ENCODE measurements around the gene UGT1A1. TPM values are rescaled to one million over a fixed set of nuclear protein-coding genes. Genes with fewer than 3 reads are reported as not detected.

Gene UGT1A1
- total and polyA plus RNA-seq, 9 of the 15 experiments (the other 6 are each of a cell fraction or from before 2014, with no cell fraction given), result not detected

DNA sequence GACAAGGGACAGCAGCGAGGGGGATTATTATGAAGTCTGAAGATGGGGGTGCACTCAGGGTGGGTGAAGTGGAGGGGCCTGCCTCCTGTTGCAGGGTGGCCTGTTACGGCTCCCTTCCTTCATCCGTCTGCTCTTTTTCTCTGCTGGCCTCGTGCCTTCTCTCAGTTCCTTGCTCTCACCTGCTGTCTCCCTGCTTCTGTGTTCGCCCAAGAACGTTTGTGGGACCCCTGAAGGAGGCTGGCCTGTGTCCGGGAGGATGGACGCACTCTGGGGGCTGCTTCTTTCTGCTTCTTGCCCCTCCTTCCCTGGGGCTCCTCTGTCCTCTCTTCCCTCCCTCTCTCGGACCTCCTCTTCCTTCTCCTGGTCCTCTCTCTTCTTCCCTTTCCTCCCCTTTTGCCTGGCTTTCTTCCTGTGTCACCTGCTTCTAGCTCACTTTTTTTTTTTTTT, 31.8 kb downstream of the UGT1A1 start:
- ATAC-seq, result no peak
- in situ Hi-C loops (cut with MboI), result no loop called here
- Histone ChIP-seq H3K27me3 (ENCODE audit: control insufficient read depth in 2 of 2, insufficient read depth in 2 of 2, low read length in 2 of 2) (peaks cover 0 to 44% of the 10 kb centered on the region in 2 experiments; a peak in 2 of 5 replicates), H3K4me1 (replicated peaks in 1 of 2; ENCODE audit: control insufficient read depth in 2 of 2, insufficient read depth in 2 of 2, low read length in 2 of 2) (no peaks in the 10 kb centered on the region; a peak in 1 of 5 replicates), H3K36me3 (ENCODE audit: control insufficient read depth, insufficient read depth, low read length) (no peaks in the 10 kb centered on the region), H3K79me2 (ENCODE audit: control insufficient read depth, insufficient read depth, low read length) (no peaks in the 10 kb centered on the region), H2AFZ (ENCODE audit: low read depth, low read length) (no peak overlapping the region), H3K27ac (ENCODE audit: extremely low read depth, low read depth, low read length) (no peak overlapping the region), H3K9ac (ENCODE audit: insufficient read depth in 1 of 2, low read depth in 2 of 2, low read length in 2 of 2) (no peak overlapping the region), H3K9me3 (replicated peaks; ENCODE audit: control insufficient read depth, insufficient read depth, low read depth, low read length) (no peaks in the 10 kb centered on the region), H3K4me2 (ENCODE audit: insufficient read depth, low read length) (no peak overlapping the region), H3K9me1 (ENCODE audit: control insufficient read depth, insufficient read depth, low read length) (no peaks in the 10 kb centered on the region), H4K20me1 (replicated peaks; ENCODE audit: control insufficient read depth, insufficient read depth, low read length) (no peaks in the 10 kb centered on the region), H3K4me3 (no peak overlapping the region)
- ChIA-PET CTCF (ENCODE audit: low intra/inter-chr PET ratio) (no interaction called here), POLR2A (interaction anchor here (1.1 kb wide), 1 partner anchor 29 kb away, joined by 4 read pairs; no protein-coding TSS in a partner anchor)
- FAIRE-seq, result no peak
- no peak for DNase-seq (ENCODE audit: extremely low read depth in 1 of 4, low spot score in 3 of 4)
- 0% methylated on average over 2 of the region's 9 CpGs for WGBS (ENCODE audit: insufficient coverage, low coverage, missing lambda C conversion rate)
- no peak for TF ChIP-seq ZNF445 (CRISPR knock-in tag; IDR thresholded peaks at IDR 0.05; ENCODE audit: low read depth)
- no peak for TF ChIP-seq NFE2 (IDR thresholded peaks at IDR 0.05; ENCODE audit: low read depth)
- no peak for TF ChIP-seq ARHGAP35 (IDR thresholded peaks at IDR 0.05; ENCODE audit: partially characterized antibody)
- TF ChIP-seq, protein P1, sequence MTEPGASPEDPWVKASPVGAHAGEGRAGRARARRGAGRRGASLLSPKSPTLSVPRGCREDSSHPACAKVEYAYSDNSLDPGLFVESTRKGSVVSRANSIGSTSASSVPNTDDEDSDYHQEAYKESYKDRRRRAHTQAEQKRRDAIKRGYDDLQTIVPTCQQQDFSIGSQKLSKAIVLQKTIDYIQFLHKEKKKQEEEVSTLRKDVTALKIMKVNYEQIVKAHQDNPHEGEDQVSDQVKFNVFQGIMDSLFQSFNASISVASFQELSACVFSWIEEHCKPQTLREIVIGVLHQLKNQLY (CRISPR knock-in tag; conservative IDR thresholded peaks at IDR 0.05), result no peak
- no peak for TF ChIP-seq SMARCB1 (IDR thresholded peaks at IDR 0.05; ENCODE audit: insufficient read length, low read depth)
- TF ChIP-seq, protein P2, sequence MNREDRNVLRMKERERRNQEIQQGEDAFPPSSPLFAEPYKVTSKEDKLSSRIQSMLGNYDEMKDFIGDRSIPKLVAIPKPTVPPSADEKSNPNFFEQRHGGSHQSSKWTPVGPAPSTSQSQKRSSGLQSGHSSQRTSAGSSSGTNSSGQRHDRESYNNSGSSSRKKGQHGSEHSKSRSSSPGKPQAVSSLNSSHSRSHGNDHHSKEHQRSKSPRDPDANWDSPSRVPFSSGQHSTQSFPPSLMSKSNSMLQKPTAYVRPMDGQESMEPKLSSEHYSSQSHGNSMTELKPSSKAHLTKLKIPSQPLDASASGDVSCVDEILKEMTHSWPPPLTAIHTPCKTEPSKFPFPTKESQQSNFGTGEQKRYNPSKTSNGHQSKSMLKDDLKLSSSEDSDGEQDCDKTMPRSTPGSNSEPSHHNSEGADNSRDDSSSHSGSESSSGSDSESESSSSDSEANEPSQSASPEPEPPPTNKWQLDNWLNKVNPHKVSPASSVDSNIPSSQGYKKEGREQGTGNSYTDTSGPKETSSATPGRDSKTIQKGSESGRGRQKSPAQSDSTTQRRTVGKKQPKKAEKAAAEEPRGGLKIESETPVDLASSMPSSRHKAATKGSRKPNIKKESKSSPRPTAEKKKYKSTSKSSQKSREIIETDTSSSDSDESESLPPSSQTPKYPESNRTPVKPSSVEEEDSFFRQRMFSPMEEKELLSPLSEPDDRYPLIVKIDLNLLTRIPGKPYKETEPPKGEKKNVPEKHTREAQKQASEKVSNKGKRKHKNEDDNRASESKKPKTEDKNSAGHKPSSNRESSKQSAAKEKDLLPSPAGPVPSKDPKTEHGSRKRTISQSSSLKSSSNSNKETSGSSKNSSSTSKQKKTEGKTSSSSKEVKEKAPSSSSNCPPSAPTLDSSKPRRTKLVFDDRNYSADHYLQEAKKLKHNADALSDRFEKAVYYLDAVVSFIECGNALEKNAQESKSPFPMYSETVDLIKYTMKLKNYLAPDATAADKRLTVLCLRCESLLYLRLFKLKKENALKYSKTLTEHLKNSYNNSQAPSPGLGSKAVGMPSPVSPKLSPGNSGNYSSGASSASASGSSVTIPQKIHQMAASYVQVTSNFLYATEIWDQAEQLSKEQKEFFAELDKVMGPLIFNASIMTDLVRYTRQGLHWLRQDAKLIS (CRISPR knock-in tag; IDR thresholded peaks at IDR 0.05), result no peak
- TF ChIP-seq, protein P3, sequence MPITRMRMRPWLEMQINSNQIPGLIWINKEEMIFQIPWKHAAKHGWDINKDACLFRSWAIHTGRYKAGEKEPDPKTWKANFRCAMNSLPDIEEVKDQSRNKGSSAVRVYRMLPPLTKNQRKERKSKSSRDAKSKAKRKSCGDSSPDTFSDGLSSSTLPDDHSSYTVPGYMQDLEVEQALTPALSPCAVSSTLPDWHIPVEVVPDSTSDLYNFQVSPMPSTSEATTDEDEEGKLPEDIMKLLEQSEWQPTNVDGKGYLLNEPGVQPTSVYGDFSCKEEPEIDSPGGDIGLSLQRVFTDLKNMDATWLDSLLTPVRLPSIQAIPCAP (CRISPR knock-in tag; IDR thresholded peaks at IDR 0.05; ENCODE audit: borderline replicate concordance), result no peak
- TF ChIP-seq CBX1 (IDR thresholded peaks at IDR 0.05; ENCODE audit: low read depth), result no peak
- TF ChIP-seq, protein P4, sequence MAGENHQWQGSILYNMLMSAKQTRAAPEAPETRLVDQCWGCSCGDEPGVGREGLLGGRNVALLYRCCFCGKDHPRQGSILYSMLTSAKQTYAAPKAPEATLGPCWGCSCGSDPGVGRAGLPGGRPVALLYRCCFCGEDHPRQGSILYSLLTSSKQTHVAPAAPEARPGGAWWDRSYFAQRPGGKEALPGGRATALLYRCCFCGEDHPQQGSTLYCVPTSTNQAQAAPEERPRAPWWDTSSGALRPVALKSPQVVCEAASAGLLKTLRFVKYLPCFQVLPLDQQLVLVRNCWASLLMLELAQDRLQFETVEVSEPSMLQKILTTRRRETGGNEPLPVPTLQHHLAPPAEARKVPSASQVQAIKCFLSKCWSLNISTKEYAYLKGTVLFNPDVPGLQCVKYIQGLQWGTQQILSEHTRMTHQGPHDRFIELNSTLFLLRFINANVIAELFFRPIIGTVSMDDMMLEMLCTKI (IDR thresholded peaks at IDR 0.05; ENCODE audit: partially characterized antibody), result no peak
- TF ChIP-seq, protein P5, sequence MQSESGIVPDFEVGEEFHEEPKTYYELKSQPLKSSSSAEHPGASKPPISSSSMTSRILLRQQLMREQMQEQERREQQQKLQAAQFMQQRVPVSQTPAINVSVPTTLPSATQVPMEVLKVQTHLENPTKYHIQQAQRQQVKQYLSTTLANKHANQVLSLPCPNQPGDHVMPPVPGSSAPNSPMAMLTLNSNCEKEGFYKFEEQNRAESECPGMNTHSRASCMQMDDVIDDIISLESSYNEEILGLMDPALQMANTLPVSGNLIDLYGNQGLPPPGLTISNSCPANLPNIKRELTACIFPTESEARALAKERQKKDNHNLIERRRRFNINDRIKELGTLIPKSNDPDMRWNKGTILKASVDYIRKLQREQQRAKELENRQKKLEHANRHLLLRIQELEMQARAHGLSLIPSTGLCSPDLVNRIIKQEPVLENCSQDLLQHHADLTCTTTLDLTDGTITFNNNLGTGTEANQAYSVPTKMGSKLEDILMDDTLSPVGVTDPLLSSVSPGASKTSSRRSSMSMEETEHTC (IDR thresholded peaks at IDR 0.05), result no peak
- intact Hi-C loops (cut with micrococcal nuclease), result no loop called here
- BruUV-seq (replicated peaks), result no TSS peak
